ENCODE data around the gene PRDM15. TPM values are rescaled to one million over a fixed set of nuclear protein-coding genes. Genes with fewer than 3 reads are reported as not detected.

PRDM15 gene
- total RNA-seq, 1 experiment from 2014 or later: 11.2 TPM

- no peaks in the 10 kb centered on the region for H3K27me3 ChIP-seq (ENCODE audit: control insufficient read depth, insufficient read depth, low read length)
- POLR2A ChIA-PET: interaction anchor here (0.6 to 2.0 kb wide), 2 partner anchors 20 to 95 kb away, joined by 3 to 11 read pairs; no protein-coding TSS in a partner anchor
- peak within 1 kb of the TSS; percentile 98 for H3K27ac ChIP-seq (ENCODE audit: low read length)
- H3K4me3 ChIP-seq (ENCODE audit: low read depth in 2 of 2, low read length in 2 of 2): peak within 1 kb of the TSS; percentile 72 to 91
- BruUV-seq (replicated peaks): TSS peak; percentile 89
- CTCF ChIA-PET: no interaction called here
- in situ Hi-C loops (cut with HindIII; ENCODE audit: low pct_unique_long_range_greater_than_20kb, low sequenced_read_pairs): loop anchor here (25.0 kb wide), 1 partner anchor 155 kb away; no protein-coding TSS in a partner anchor
- H3K36me3 ChIP-seq (ENCODE audit: control insufficient read depth, insufficient read depth, low read length): no peaks in the 10 kb centered on the region; the same call in 1 of the 2 replicates
- no peaks in the 10 kb centered on the region for H3K9me3 ChIP-seq (ENCODE audit: control insufficient read depth, insufficient read depth, low read depth, low read length)
- intact Hi-C loops (cut with micrococcal nuclease; ENCODE audit: unreplicated experiment): no loop called here
- peaks cover 23% of the 10 kb centered on the region for H3K4me1 ChIP-seq (ENCODE audit: control insufficient read depth, insufficient read depth, low read length)
- TF ChIP-seq POLR2AphosphoS5 (IDR thresholded peaks at IDR 0.05; ENCODE audit: low read depth, low read length) (peak; percentile 85), REST (IDR thresholded peaks at IDR 0.05; ENCODE audit: insufficient read depth in 1 of 2, low read depth in 2 of 2, low read length in 1 of 2) (0 out of 4 replicates have a peak, but pooled peaks of 1 of the 2 experiments have one; percentile 18), TCF7L2 (IDR thresholded peaks at IDR 0.05; ENCODE audit: low read depth, low read length) (peak; percentile 62; the same call in 1 of the 2 replicates), CTCF (IDR thresholded peaks at IDR 0.05) (no peak), SIN3A (IDR thresholded peaks at IDR 0.05; ENCODE audit: borderline replicate concordance, insufficient read depth, low read depth, low read length) (peak; percentile 54; the same call in 1 of the 2 replicates)
- DNase-seq (ENCODE audit: low read depth, low spot score) (no peak), ATAC-seq (peak; percentile 71)
These were observed 112.1 kb downstream of the PRDM15 start, which contains the start of gene RIPK4 for GRCh38 chr21:41766883-41767605. Gene RIPK4 (minus strand): TSS chr21:41767052. CDS start chr21:41767041, 11 bp downstream.

- Histone ChIP-seq H3K4me1 (ENCODE audit: control insufficient read depth, insufficient read depth, low read length) (peaks cover 17% of the 10 kb centered on the region), H3K4me3 (ENCODE audit: low read depth in 2 of 2, low read length in 2 of 2) (peak overlapping the region; percentile 72 to 91), H3K27ac (ENCODE audit: low read length) (peak overlapping the region; percentile 98), H3K36me3 (ENCODE audit: control insufficient read depth, insufficient read depth, low read length) (no peaks in the 10 kb centered on the region; the same call in 1 of the 2 replicates), H3K9me3 (ENCODE audit: control insufficient read depth, insufficient read depth, low read depth, low read length) (no peaks in the 10 kb centered on the region), H3K27me3 (ENCODE audit: control insufficient read depth, insufficient read depth, low read length) (no peaks in the 10 kb centered on the region)
- ChIA-PET CTCF (no interaction called here), POLR2A (interaction anchor here (0.6 to 2.0 kb wide), 2 partner anchors 20 to 94 kb away, joined by 3 to 11 read pairs; no protein-coding TSS in a partner anchor)
- in situ Hi-C loops (cut with HindIII; ENCODE audit: low pct_unique_long_range_greater_than_20kb, low sequenced_read_pairs) (loop anchor here (25.0 kb wide), 1 partner anchor 154 kb away; no protein-coding TSS in a partner anchor), intact Hi-C loops (cut with micrococcal nuclease; ENCODE audit: unreplicated experiment) (no loop called here)
- peak; percentile 14 for ATAC-seq
- BruUV-seq (replicated peaks): no TSS peak
- no peak for TF ChIP-seq REST (IDR thresholded peaks at IDR 0.05; ENCODE audit: insufficient read depth in 1 of 2, low read depth in 2 of 2, low read length in 1 of 2)
- no peak for TF ChIP-seq SIN3A (IDR thresholded peaks at IDR 0.05; ENCODE audit: borderline replicate concordance, insufficient read depth, low read depth, low read length)
- no peak for TF ChIP-seq POLR2AphosphoS5 (IDR thresholded peaks at IDR 0.05; ENCODE audit: low read depth, low read length)
- TF ChIP-seq CTCF (IDR thresholded peaks at IDR 0.05): no peak
- TF ChIP-seq TCF7L2 (IDR thresholded peaks at IDR 0.05; ENCODE audit: low read depth, low read length): no peak
- no peak for DNase-seq (ENCODE audit: low read depth, low spot score)
These were observed 112.9 kb downstream of the PRDM15 start for GRCh38 chr21:41765973-41766882.
